Colonic mucosa (tissue), 4 donors: ENCODE data around the gene CYGB. TPM values are rescaled to one million over a fixed set of nuclear protein-coding genes. Genes with fewer than 3 reads are reported as not detected.
"Not testable (repeated sequence)": the region's sequence is repeated elsewhere in the genome, so short reads cannot be mapped to it uniquely, and the experiment has no call there.

Experiments used
- DNase-seq: peaks from one replicate; pipeline ENCODE4 v3.0.0-alpha.2; 2020
- H3K27ac ChIP-seq: fragments of 200-600 bp; one replicate; pipeline ENCODE4 v1.8.0; 2021
- H3K27me3 ChIP-seq: fragments of 200-600 bp; one replicate; pipeline ENCODE4 v1.8.0; 2021
- H3K36me3 ChIP-seq: fragments of 200-600 bp; one replicate; pipeline ENCODE4 v1.8.0; 2021
- H3K4me1 ChIP-seq: fragments of 200-600 bp; one replicate; pipeline ENCODE4 v1.8.0; 2021; ENCODE audit warnings: mild to moderate bottlenecking
- H3K4me3 ChIP-seq: fragments of 200-600 bp; one replicate; pipeline ENCODE4 v1.8.0; 2021
- H3K9ac ChIP-seq, 2 donors: one replicate each; pipeline ENCODE4 v1.7.0; 2013; ENCODE audit warnings: control low read depth in 2 of 2, low read depth in 2 of 2, low read length in 2 of 2
- H3K9me3 ChIP-seq: fragments of 200-600 bp; one replicate; pipeline ENCODE4 v1.8.0; 2021
- intact Hi-C: fragments of 100-400 bp; cut with DNase I; formaldehyde crosslinking; loops from one replicate; pipeline ENCODE4 v1.14.1; 2022
- total RNA-seq, 2 donors: library from RNA; stranded (reverse); fragmentation: NEBNext Ultra II Directional in 1 of 2; extraction: Animal tissue kit (Norgen Biotek cat#: 25700) in 1 of 2; gene quantifications; one replicate each; pipeline ENCODE4 v1.2.1, GENCODE V29; 2021
- TF ChIP-seq, protein P1 (sequence below): fragments of 200-600 bp; IDR thresholded peaks from one replicate; pipeline ENCODE4 v1.8.0; 2022; ENCODE audit warnings: antibody characterized with exemption, mild to moderate bottlenecking
- donor health status: healthy.
- donor health status: DM: no; HTN: no; CAD: no.
- donor health status: DM: no; HTN: no; CAD: no.

Gene CYGB
- total RNA-seq, 2 donors from 2014 or later: 4.7 to 9.9 TPM

DNA sequence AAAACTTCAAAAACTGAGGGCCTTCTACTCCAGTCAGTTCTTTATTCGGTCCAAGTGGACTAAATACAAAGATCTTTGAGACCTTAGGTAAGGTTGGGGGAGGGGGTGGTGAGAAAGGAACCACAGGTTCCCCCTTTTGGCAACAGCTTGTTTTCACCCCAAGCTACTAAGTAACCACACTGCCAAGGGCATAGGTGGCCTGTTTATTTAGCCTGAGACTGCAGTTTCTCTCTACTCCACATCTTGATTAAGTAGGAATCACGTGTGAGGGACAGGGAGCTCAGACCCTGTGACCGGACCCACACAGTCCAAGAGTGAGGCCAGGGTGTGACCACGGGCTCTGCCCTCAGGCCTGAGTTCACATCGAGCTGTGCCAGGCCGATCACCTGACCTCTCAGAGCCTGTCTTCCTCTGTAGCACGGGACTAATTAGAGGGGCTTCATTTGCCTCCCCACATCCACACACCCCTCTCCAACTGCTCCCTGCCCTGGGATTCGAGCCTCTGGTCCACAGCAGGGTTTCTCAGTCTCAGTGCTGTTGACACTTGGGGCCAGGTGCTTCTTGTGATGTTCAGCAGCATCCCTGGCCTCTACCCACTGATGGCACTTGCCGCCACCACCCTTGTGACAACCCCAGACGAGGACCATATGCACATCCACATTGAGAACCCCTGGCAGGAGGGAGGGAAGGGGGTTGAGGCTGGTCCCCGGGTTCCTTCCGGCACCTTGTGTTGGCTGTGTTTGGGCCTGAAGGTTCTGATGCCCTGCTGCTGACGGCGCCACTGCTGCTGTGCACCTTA, 30.3 kb upstream of the CYGB start:
- H3K27ac ChIP-seq: no peak overlapping the region
- no peaks in the 10 kb centered on the region for H3K36me3 ChIP-seq
- no peak for DNase-seq
- H3K9ac ChIP-seq: no peak overlapping the region
- TF ChIP-seq, protein P1, sequence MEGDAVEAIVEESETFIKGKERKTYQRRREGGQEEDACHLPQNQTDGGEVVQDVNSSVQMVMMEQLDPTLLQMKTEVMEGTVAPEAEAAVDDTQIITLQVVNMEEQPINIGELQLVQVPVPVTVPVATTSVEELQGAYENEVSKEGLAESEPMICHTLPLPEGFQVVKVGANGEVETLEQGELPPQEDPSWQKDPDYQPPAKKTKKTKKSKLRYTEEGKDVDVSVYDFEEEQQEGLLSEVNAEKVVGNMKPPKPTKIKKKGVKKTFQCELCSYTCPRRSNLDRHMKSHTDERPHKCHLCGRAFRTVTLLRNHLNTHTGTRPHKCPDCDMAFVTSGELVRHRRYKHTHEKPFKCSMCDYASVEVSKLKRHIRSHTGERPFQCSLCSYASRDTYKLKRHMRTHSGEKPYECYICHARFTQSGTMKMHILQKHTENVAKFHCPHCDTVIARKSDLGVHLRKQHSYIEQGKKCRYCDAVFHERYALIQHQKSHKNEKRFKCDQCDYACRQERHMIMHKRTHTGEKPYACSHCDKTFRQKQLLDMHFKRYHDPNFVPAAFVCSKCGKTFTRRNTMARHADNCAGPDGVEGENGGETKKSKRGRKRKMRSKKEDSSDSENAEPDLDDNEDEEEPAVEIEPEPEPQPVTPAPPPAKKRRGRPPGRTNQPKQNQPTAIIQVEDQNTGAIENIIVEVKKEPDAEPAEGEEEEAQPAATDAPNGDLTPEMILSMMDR: no peak
- no peaks in the 10 kb centered on the region for H3K27me3 ChIP-seq
- H3K4me3 ChIP-seq: no peak overlapping the region
- H3K9me3 ChIP-seq: no peaks in the 10 kb centered on the region
- H3K4me1 ChIP-seq: no peaks in the 10 kb centered on the region
- intact Hi-C loops: loop anchor here (5.0 kb wide), 1 partner anchor 64 kb away; no protein-coding TSS in a partner anchor

DNA sequence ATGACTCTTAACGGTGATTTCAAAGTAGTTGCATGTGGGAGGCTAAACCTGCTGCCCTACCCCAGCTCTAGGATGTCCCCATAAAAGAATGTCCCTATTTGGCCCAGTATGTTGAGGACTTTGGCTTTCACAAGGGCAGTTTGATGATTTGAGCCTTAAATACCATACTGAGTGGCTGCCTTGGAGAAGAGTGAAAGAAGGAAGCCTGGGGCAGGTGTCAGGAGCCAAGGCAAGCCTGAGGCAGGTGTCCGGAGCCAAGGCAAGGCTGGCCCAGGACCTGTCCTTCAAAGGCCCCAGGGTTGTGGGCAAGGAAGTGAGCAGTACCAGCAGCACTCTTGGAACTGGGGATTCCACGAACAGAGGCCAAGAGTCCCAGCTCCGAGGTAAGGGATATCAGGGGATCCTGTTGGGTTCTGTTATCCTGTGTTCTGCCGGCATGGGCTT, 29.5 kb upstream of the CYGB start:
- Histone ChIP-seq H3K27me3 (no peaks in the 10 kb centered on the region), H3K4me3 (no peak overlapping the region), H3K27ac (no peak overlapping the region), H3K9me3 (no peaks in the 10 kb centered on the region), H3K4me1 (no peaks in the 10 kb centered on the region), H3K36me3 (no peaks in the 10 kb centered on the region), H3K9ac (no peak overlapping the region)
- intact Hi-C loops: loop anchor here (5.0 kb wide), 1 partner anchor 65 kb away; no protein-coding TSS in a partner anchor
- no peak for DNase-seq
- TF ChIP-seq, protein P1: no peak

DNA sequence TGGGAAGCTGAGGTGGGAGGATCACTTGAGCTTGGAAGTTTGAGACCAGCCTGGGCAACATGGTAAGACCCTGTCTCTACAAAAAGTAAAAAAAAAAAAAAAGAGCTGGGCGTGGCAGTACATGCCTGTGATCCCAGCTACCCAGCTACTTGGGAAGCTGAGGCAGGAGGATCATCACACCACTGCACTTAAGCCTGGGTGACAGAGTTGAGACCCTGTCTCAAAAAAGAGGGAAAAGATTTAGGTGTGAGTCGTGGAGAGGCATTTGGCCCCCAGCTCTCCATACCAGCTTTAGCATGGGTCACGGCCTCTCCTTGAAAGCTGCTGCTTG, 29.1 kb upstream of the CYGB start:
- Histone ChIP-seq H3K36me3 (no peaks in the 10 kb centered on the region), H3K9me3 (no peaks in the 10 kb centered on the region), H3K4me1 (no peaks in the 10 kb centered on the region), H3K9ac (no peak overlapping the region), H3K4me3 (no peak overlapping the region), H3K27me3 (no peaks in the 10 kb centered on the region), H3K27ac (no peak overlapping the region)
- DNase-seq: no peak
- TF ChIP-seq, protein P1: no peak
- intact Hi-C loops: loop anchor here (5.0 kb wide), 1 partner anchor 66 kb away; no protein-coding TSS in a partner anchor

DNA sequence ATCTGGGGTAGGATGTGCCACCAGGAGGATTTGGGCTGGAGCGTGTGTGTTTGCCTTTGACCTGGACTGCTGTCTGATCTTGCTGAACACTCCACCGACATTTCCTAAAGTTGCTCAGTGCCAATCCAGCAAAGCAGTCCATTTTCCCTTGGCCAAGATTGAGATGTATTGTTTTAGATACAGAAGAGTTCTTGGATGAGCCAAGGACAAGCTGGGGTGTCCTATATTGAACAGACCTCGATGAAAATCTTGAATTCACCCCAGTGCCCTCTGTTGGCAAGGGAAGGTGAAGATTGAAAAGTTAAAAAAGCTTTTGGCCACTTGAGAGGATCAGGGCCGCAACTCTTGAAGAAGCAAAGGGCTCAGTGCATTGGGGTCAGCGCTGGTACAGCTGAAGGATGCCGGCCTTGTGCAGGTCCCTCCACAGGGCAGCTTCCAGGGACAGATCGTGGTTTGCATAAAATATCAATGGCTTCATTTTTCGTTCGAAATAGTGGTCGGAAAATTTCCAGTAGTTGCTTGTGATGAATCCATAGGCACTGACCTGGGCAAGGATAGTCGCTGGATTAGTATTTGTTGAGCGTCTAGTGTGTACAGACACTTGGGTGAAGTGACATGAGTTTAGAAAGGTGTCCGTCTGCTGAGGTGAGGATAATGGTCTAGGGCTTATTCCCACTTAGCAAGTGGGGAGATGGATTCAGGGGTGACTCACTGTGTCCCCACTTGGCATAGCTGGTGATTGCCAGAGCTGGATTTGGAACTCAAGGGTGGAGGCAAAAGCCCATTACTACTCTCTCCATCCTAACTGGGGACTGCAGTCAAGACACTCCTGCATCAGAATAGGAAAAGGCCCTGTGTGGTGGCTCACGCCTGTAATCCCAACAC, 28.5 kb upstream of the CYGB start:
- no peak overlapping the region for H3K9ac ChIP-seq
- no peak overlapping the region for H3K4me3 ChIP-seq
- intact Hi-C loops: loop anchor here (5.0 kb wide), 1 partner anchor 66 kb away; no protein-coding TSS in a partner anchor
- no peak for DNase-seq
- H3K9me3 ChIP-seq: no peaks in the 10 kb centered on the region
- H3K27ac ChIP-seq: no peak overlapping the region
- TF ChIP-seq, protein P1: no peak
- H3K36me3 ChIP-seq: no peaks in the 10 kb centered on the region
- H3K4me1 ChIP-seq: no peaks in the 10 kb centered on the region
- H3K27me3 ChIP-seq: no peaks in the 10 kb centered on the region

DNA sequence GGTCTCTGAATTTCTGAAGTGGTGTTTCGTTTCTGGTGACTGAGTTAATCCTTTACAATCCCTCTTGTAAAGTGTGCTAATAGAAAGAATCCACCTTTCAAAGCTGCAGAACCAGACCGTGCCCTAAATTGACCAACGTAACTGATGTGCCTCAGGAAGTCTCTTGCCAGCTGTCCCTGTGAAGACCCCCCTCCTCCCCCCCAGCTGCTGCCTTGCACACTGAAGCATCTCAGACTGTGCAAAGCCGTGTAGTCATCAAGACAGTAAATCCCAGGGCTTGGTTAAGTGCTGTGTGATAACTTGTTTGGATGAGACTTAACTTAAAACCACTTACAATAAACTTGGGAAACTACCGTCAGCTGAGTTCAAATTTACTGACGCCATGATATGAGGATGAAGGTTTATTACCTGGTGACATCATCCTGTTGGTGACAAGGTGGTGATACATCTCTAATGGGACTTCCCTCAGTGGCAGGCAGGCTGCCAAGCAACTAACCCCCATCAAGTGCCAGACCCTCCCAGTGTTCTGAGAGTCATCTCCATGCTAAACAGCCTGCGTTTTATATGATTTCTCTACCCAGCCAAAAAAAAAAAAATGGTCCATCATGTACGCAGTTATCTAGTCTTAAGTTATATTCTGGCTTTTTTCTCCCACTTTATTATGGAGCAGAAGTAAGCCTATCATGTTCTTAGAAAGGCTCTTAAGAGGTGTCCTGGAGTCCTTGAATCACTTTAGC, 27.6 kb upstream of the CYGB start:
- H3K36me3 ChIP-seq: not testable (repeated sequence)

DNA sequence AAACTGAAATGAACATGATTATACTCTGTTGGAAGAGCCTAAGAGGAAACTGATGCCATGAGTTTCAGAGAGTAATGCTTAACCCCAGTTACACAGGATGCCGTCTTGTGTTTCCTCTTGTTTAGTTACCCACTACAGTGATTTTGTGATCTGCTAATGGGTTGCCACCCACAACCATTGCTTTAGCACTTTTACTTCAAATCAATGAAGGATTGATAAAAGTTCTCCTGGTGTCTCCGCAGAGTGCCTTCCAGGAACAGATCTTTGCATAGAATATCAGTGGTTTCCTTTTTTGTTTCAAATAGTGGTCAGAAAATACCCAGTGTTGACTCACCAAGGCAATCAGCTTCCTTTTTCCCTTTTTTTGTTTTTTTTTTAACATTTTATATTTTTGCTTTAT, 25.9 kb upstream of the CYGB start:
- H3K27me3 ChIP-seq, intact Hi-C loops, H3K27ac ChIP-seq, H3K9me3 ChIP-seq, H3K4me3 ChIP-seq, H3K9ac ChIP-seq, H3K4me1 ChIP-seq, H3K36me3 ChIP-seq, DNase-seq: not testable (repeated sequence)

More for the DNA sequence above, 27.6 kb upstream of the CYGB start:
- H3K4me3 ChIP-seq, H3K4me1 ChIP-seq, H3K27ac ChIP-seq, H3K9ac ChIP-seq, H3K9me3 ChIP-seq, H3K27me3 ChIP-seq, DNase-seq: not testable (repeated sequence)
- intact Hi-C loops: loop anchor here (5.0 kb wide), 1 partner anchor 67 kb away; no protein-coding TSS in a partner anchor
